GM10266 (cell line): ENCODE measurements around the gene SUGT1.

Experiments
- DNase-seq: peaks from one replicate; pipeline ENCODE4 v3.0.0; 2012; ENCODE audit errors: extremely low spot score
- CTCF ChIP-seq: IDR thresholded peaks from 2 replicates; pipeline ENCODE4 v1.5.1; 2012; ENCODE audit warnings: mild to moderate bottlenecking, low read depth; ENCODE audit not compliant: control insufficient read depth, insufficient read depth; ENCODE audit errors: missing control alignments

The SUGT1 gene

GRCh38 chr13:52725302-52725701 is 72.7 kb downstream of the SUGT1 start:
- no peak for DNase-seq
- no peak for TF ChIP-seq CTCF

GRCh38 chr13:52726258-52726657 is 73.6 kb downstream of the SUGT1 start:
- no peak for DNase-seq
- no peak for TF ChIP-seq CTCF

- no peak for TF ChIP-seq CTCF
- no peak for DNase-seq
Measured at GRCh38 chr13:52734075-52734623, 81.5 kb downstream of the SUGT1 start.

GRCh38 chr13:52736891-52737290 is 84.3 kb downstream of the SUGT1 start:
- DNase-seq, result no peak
- TF ChIP-seq CTCF, result no peak

GRCh38 chr13:52737451-52737850 is 84.8 kb downstream of the SUGT1 start:
- no peak for TF ChIP-seq CTCF
- DNase-seq, result no peak

GRCh38 chr13:52737965-52738364 is 85.3 kb downstream of the SUGT1 start:
- no peak for DNase-seq
- no peak for TF ChIP-seq CTCF

- DNase-seq, result peak; percentile 79
- peak; percentile 73 for TF ChIP-seq CTCF
Measured at GRCh38 chr13:52738719-52739467, 86.3 kb downstream of the SUGT1 start.
